NCI-H345 treated with DMSO at 0.1 percent for 48 hours (cell line): ENCODE results near the gene PGBD4.
"Not testable (repeated sequence)": the region's sequence is repeated elsewhere in the genome, so short reads cannot be mapped to it uniquely, and the experiment has no call there.

ENCODE experiments used
- DNase-seq: peaks from one replicate; lab custom pipeline; 2025; ENCODE audit not compliant: unreplicated experiment; lab: John Stamatoyannopoulos, UW

PGBD4 gene

DNA sequence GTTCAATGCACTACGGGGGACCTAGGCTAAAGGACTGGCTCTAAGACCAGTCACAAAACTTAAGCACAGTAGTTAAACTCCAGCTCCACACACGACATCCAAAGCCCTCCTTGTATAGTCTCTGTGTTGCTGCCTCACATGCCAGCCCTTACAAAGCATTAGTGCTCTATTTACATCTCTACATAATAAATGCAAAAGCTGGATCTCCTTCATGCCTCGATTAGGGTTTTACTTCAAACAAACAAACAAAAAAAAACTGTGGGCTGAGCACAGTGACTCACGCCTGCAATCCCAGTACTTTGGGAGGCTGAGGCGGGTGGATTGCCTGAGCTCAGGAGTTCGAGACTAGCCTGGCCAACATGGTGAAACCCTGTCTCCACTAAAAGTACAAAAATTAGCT is 9.6 kb downstream of the PGBD4 start:
- DNase-seq = no peak

DNA sequence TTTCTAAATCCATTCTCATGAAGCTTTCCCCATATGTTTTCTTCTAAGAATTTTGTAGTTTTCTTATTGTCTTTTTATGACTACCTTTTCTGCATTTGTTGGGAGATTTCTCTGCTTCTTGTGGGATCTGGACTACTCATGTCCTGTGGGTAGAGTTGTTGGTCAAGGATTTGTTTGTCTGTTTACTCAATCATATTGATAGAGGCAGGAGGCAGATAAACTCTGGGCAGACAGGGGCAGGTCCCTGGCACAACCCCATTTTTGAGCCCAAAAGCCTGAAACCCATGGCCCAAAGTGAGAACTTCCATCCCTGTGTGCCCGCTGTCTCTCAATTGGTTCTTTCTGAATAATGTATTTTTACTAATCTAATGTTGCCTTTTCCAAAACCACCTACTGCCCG is 12.3 kb downstream of the PGBD4 start:
- no peak for DNase-seq

DNA sequence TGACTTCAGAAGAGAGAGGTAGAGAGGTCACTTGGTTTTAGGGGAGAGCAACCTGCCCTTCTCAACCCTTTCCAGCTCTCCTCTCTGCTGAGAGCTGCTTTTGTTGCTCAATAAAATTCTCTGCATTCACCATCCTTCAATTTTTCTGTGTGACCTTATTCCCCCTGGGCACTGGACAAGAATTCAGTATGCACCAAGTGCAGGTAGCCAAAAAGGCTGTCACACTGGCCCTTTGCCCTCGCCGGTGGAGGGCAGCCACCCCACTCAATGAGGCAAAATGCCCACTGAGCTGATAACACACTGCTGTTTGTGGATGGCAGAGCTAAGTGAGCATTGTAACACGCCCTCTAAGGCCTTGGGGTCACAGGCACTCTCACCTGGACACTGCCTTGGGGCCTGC is 12.9 kb downstream of the PGBD4 start:
- no peak for DNase-seq

DNA sequence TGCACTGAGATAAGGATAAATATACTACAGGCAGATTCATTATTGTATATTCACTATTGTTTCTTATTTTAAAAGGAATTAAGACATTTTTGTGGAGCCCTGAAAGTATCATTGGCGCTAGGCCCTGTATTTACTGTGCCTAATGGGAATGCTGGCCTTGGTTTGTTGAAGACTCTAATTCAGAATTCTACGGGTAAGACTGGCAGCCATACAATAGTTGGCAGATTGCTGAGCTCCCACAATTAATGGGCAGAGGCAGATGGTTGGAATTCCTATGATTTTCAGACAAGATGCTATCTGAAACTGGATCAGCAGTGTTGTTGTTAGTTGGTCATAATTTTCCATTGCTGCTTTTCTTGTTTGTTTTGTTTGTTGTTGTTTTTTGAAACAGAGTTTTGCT is 14.7 kb downstream of the PGBD4 start:
- DNase-seq = no peak

DNA sequence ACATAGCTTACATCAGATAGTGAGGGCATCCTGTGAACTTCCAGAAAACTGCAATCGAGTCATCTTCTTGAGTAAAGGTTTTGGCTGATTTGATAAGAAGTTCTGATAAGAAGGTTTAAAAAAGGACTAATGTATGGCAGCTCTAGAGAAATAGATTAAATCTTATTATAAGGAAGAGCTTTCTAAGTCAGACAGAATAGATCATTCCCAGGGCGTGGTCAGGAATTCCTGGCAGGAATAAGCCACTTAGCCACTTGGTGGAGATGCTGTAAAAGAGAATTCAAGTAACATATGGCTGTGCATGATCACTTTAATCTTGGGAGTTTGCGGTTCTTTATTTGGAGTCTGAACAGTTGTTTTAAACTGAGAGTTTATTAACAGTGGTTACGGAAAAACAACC is 17.4 kb downstream of the PGBD4 start:
- DNase-seq = no peak

DNA sequence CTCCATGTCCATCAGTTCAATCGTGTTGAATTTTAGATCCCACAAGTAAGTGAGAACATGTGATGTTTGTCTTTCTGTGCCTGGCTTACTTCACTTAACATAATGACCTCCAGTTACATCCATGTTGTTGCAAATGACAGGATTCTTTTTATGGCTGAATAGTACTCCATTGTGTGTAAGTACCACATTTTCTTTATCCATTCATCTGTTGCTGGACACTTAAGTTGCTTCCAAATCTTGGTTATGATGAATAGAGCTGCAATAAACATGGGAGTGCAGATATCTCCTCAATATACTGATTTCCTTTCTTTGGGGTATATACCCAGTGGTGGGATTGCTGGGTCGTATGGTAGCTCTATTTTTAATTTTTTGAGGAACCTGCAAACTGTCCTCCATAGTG is 18.5 kb downstream of the PGBD4 start:
- not testable (repeated sequence) for DNase-seq

DNA sequence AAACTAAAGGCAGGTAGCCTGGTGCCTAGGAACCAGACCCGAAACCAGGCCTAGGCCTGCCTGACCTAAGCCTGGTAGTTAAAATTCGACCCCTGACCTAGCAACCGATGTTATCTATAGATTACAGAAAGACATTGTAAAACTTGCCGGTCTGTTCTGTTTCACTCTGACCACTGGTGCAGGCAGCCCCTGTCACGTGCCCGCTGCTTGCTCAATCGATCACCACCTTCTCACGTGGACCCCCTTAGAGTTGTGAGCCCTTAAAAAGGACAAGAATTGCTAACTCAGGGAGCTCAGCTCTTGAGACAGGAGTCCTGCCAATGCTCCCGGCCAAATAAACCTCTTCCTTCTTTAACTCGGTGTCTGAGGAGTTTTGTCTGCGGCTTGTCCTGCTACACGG is 19.9 kb downstream of the PGBD4 start:
- not testable (repeated sequence) for DNase-seq

DNA sequence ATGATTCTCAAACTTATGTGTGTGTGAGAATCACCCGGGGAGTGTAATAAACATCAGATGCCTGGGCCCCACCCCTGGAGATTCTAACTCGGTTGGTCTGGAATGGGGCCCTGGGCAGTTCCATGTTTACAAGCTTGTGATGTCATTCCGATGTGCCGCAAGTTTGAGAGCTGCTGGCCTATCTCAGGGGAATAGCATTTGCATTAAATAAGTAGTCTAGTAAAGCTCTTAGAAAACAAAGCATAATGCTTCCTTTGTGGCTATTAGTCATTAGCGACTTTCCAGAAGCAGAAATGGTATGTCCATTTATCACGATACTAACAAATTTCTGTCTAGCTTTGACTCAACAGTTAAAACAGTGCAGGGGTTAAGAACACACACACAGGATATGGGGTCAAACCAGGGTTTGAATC is 20.9 kb downstream of the PGBD4 start:
- no peak for DNase-seq

DNA sequence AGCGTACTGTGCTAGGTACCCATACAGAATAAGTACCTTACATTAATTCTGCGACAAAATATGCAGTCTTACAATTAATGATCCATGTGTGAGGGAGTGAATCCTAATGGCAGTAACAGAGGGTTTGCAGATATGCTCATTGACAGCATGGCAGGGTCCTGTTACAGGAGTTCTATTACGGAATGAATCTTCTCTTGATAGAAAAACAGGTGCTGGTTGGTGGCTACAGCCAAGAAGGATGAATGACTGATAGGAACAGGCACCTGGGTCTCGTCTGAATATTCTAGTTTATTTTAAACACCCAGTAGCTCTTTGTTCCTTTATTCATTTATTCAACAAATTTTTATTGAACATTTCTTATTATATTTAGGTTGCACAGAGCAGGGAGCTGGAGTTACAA is 22.8 kb downstream of the PGBD4 start:
- no peak for DNase-seq

DNA sequence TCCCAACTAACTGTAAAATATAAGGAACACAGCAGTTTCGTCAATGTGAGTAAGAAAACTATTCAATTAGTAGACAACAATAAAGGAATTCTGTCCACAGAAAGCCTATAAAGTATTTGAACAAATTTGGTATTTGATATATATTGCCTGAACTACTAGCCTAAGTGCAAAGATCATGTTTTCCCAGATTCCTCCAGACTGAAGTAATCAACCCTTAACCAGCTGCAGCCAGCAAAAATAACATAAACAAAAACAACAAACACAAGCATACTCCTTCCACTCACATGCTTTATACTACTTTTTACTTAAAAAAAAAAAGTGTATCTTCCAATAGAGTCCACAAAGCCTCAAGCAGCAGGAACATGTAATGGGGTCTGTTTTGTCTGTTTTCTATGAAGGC is 24.1 kb downstream of the PGBD4 start:
- no peak for DNase-seq

DNA sequence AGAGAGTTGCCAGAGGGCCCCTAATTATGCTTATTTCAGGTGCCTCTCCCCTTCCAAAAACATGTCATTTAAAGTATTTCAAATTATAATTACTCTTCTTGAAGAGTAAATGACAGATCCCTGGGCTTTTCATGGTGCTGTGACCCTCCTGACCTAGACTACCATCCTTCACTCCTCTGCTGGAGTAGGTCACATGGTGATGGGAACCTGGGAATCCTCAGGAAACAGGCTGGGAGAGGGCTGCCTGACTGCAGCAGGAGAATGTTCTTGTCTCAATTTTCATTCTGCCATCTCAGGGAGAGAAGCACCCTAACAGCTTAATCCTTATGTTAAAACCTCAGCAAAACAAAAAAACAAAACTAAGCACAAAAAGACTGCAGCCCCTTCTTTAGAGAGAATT is 24.6 kb downstream of the PGBD4 start:
- no peak for DNase-seq

DNA sequence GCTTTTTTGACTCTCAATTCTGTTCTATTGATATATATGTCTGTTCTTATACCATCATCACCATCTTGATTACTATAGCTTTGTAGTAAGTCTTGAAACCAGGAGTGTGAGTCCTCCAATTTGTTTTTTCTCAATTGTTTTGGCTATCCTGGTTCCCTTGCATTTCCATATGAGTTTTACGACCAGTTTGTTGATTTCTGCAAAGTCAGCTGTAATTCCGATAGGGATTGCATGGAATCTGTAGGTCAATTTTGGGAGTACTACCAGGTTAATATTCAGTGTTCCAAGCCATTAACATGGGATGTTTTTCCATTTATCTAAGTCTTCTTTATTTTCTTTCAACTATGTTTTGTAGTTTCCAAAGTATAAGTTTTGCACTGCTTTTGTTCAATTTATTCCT is 27.0 kb downstream of the PGBD4 start:
- no peak for DNase-seq

DNA sequence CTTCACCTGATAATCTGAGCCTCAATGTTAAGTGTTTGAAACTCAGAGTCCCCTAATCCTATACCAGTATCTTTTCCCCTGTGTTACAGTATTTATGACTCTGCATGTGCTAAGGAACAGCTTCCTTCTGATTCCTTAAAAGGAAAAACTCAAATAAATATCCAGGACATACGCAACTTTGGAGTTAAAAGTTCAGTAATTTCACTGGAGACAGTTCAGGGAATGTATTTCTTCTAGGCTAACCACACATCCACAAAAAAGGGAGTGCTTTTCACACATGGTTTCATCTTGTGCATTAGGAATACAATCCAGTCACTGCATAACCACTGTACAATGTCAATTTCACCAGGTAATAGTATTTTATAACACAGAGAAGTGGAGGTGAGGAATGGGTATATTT is 31.0 kb downstream of the PGBD4 start:
- DNase-seq = no peak

DNA sequence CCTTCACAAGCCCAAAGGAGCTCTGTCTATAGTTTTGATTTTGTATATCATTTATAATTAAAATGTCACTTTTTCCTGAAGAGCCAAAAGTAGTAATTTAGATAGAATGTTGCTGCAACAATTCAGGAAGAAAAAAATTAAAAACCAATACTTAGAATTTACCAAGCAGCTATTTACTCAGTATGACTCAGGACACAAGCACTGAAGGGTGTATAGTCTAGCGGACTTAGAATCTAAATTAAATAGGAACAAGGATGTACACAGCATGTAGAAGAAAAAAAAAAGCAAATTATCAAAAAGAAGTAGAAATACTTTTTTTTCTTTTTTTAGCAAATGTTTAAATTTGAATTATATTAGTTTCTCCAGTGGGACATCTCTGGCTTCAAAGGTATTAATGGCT is 31.6 kb downstream of the PGBD4 start:
- no peak for DNase-seq

DNA sequence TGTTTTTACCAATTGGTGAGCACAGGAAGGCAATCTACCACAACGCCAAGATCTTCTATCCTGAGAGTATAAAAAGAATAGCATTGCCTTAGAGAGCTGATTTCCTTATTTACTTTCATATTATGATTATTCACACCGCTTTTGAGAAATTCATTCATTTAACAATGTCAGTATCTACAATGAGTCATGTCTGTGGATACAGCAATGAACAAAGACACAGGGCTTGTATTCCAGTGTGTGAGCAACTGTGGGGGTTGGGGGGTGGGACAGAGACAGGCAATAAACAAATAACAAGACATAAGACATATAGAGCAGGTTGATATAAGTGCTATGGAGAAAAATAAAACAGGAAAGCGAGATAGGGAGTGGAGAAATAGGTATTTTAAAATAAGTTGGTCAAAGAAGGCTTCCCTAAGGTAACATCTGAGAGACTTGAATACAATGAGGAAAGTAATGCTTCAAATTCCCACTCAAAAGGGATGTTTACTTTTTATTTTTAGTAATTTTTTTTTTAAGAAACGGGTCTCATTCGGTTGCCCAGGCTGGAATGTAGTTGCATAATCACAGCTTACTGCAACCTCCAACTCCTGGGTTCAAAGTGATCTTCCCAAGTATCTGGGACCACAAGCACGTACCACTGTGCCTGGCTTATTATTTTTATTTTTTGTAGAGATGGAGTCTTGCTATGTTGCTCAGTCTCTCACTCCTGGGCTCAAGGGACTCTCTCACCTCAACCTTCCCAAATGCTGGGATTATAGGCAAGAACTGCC is 45.7 kb downstream of the PGBD4 start:
- no peak for DNase-seq

DNA sequence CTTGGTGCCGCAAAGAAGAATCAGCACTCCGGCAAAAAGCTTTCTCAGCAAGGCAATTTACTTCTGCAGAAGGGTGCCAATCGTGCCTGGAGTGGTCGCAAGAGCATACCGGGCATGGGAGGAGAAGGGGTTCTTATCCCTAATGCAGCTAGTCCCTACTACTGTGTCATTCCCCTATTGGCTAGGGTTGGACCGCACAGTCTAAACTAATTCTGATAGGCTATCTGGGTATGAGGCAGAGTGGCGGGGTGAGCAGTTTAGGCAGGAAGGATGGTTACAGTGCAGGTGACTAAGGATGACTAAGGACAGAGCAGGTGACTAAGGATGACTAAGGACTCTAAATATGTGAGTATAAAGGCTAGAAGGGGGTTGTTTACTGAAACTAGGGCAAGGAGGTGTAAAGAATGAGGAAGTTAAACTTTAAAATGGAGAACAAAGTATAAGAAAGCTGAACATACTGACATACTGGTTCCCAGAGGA is 52.9 kb downstream of the PGBD4 start:
- DNase-seq = no peak

DNA sequence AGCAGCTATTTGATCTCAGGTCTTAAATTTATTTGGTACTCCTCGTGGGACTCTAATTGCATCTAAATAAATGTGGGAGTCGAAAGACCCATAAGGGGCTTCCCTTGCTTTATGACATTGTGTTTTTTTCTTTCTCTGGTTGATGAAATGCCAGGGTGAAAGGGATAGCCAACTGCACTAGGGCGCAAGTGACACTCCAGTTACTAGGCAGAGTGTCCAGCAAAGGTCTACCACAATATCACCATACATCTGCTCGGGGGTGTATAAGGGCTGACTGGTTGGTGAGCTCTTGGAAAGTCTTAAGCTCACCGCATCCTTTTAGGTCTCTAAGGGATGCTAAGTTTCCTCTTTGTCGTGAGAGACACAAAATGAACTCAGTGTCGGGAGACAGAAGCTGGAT is 54.0 kb downstream of the PGBD4 start:
- no peak for DNase-seq
